Caco-2 (cell line): Measurements from ENCODE around the gene NFIX. TPM values are rescaled to one million over a fixed set of nuclear protein-coding genes. Genes with fewer than 3 reads are reported as not detected.

Source experiments
- BruUV-seq: library from RNA; stranded (reverse); fragments of 400-500 nt; replicated peaks from 2 replicates; lab custom pipeline; 2021; lab: Mats Ljungman, UMichigan
- CTCF ChIA-PET: fragments of 300-600 bp; sonication (Branson Sonifier 250); formaldehyde crosslinking; loops from one replicate; lab custom pipeline; 2022; ENCODE audit warnings: antibody characterized with exemption; lab: Charles Lee
- POLR2A ChIA-PET: fragments of 300-600 bp; sonication (Branson Sonifier 250); formaldehyde crosslinking; loops from one replicate; lab custom pipeline; 2022; ENCODE audit warnings: antibody characterized with exemption; lab: Charles Lee
- DNase-seq, 2 experiments: peaks; one replicate each; pipeline versions ENCODE4 v3.0.0 to v3.0.0-alpha.2; 2020 to 2022
- H3K27me3 ChIP-seq: replicated peaks from 2 replicates; pipeline ENCODE4 v1.6.0; 2011; ENCODE audit warnings: low read length; ENCODE audit not compliant: control insufficient read depth, insufficient read depth
- H3K36me3 ChIP-seq: 2 replicates; pipeline ENCODE4 v1.5.1; 2011; ENCODE audit warnings: low read length; ENCODE audit not compliant: control insufficient read depth, insufficient read depth
- H3K4me1 ChIP-seq: fragments of 250-450 bp; sonication (Bioruptor Pico); 2 replicates; pipeline ENCODE4 v1.5.1; 2020; ENCODE audit warnings: mild to moderate bottlenecking
- H3K4me3 ChIP-seq: 2 replicates; pipeline ENCODE4 v1.5.1; 2011; ENCODE audit warnings: low read depth, mild to moderate bottlenecking, control low read depth, low read length
- H3K9me3 ChIP-seq: fragments of 250-450 bp; sonication (Bioruptor Pico); 2 replicates; pipeline ENCODE4 v1.5.1; 2020; ENCODE audit warnings: mild to moderate bottlenecking, moderate library complexity
- H3K27ac Mint-ChIP-seq: one replicate; pipeline ENCODE4 v1.8.0; 2022; ENCODE audit warnings: mixed read lengths; ENCODE audit not compliant: unreplicated experiment
- H3K27me3 Mint-ChIP-seq: one replicate; pipeline ENCODE4 v1.8.0; 2022; ENCODE audit warnings: mixed read lengths; ENCODE audit not compliant: insufficient read depth, unreplicated experiment
- H3K36me3 Mint-ChIP-seq: one replicate; pipeline ENCODE4 v1.8.0; 2022; ENCODE audit warnings: mild to moderate bottlenecking, mixed read lengths; ENCODE audit not compliant: insufficient read depth, unreplicated experiment
- H3K4me1 Mint-ChIP-seq: one replicate; pipeline ENCODE4 v1.8.0; 2022; ENCODE audit warnings: low read depth, mixed read lengths; ENCODE audit not compliant: unreplicated experiment
- H3K4me3 Mint-ChIP-seq: one replicate; pipeline ENCODE4 v1.8.0; 2022; ENCODE audit warnings: mild to moderate bottlenecking, moderate library complexity, mixed read lengths; ENCODE audit not compliant: unreplicated experiment
- H3K9me3 Mint-ChIP-seq: one replicate; pipeline ENCODE4 v1.8.0; 2022; ENCODE audit warnings: mixed read lengths; ENCODE audit not compliant: unreplicated experiment
- CTCF ChIP-seq, 2 experiments: fragments of 200-600 bp in 1 of 2; IDR thresholded peaks; 1 replicate in 1 of 2; 2 replicates in 1 of 2; pipeline versions ENCODE4 v1.5.1 to v1.8.0; 2011 to 2022; ENCODE audit warnings: antibody characterized with exemption in 1 of 2, control low read depth in 1 of 2, inconsistent platforms in 1 of 2, low read depth in 1 of 2, low read length in 1 of 2, mild to moderate bottlenecking in 1 of 2, moderate library complexity in 1 of 2; ENCODE audit not compliant: insufficient read depth in 1 of 2, severe bottlenecking in 1 of 2, unreplicated experiment in 1 of 2
- intact Hi-C: fragments of 100-400 bp; cut with micrococcal nuclease; formaldehyde crosslinking; loops from one replicate; pipeline ENCODE4 v1.10.0; 2022; ENCODE audit not compliant: unreplicated experiment
- total RNA-seq: library from RNA; stranded (reverse); gene quantifications from 2 replicates; pipeline ENCODE4 v1.2.3, GENCODE V29; 2022

The NFIX gene
- total RNA-seq, 1 experiment from 2014 or later, result 0.82 TPM

DNA sequence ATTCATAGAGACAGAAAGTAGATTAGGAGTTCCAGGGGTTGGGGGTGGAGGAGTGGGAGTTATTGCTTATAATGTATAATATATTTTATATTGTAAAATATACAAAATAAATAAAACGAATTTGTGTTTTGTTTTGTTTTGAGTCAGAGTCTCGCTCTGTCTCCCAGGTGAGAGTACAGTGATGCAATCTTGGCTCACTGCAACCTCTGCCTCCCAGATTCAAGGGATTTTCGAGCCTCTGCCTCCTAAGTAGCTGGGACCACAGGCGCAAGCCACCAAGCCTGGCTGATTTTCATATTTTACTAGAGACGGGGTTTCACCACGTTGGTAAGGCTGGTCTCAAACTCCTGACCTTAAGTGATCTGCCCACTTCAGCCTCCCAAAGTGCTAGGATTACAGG lies 35.8 kb upstream of the NFIX start:
- BruUV-seq, result no TSS peak
- Mint-ChIP-seq H3K27me3 (peaks cover 4% of the 10 kb centered on the region), H3K9me3 (peaks cover 10% of the 10 kb centered on the region), H3K4me1 (peaks cover 7% of the 10 kb centered on the region), H3K27ac (no peak overlapping the region), H3K4me3 (no peak overlapping the region), H3K36me3 (peaks cover 33% of the 10 kb centered on the region)
- no peaks in the 10 kb centered on the region for H3K36me3 ChIP-seq
- peaks cover 9% of the 10 kb centered on the region; the same call in 1 of the 2 replicates for H3K4me1 ChIP-seq
- ChIA-PET POLR2A (no interaction called here), CTCF (no interaction called here)
- TF ChIP-seq CTCF (IDR thresholded peaks at IDR 0.05; ENCODE audit: insufficient read depth in 1 of 2, low read depth in 1 of 2, low read length in 1 of 2, severe bottlenecking in 1 of 2, unreplicated experiment in 1 of 2), result no peak
- intact Hi-C loops, result no loop called here
- DNase-seq, result no peak
- no peaks in the 10 kb centered on the region for H3K27me3 ChIP-seq
- H3K4me3 ChIP-seq, result no peak overlapping the region
- H3K9me3 ChIP-seq, result no peaks in the 10 kb centered on the region

DNA sequence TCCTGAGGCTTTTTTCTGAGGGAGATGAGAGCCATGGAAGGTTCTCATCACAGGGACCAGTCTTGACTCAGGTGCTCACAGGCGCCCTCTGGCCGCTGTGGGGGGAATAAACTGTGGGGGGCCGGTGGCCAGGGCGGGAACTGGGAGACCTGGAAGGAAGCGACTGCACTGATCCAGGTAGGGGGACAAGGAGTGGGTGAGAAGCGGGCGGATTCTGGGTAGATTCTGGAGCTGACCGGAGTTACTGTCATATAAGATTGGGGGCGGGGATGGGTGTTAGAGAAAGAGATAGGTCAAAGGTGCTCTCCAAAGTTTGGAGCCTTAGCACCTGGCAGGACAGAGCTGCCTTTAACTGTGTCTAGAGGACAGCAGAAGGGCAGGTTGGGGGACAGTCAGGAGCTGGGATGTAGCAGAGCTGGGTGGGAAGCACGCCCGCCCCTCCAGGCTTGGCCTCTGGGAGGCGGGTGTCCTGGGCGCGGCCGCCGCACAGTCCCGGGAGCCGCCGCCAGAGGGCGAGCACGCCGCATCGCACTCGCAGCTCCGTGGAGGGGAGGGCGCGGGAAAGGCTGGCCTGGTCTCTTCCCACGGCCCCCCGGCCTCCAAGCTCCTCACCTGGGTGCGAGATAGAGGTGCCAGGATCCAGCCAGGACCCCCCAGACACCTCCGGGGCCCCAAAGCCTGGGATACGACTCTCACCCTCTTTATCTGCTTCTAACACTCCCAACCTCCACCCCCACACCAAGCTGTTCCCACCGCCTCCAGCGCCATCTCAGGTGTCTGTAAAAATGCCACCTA lies 30.1 kb upstream of the NFIX start:
- Mint-ChIP-seq H3K27ac (peak overlapping the region; percentile 86), H3K4me1 (peaks cover 7% of the 10 kb centered on the region), H3K9me3 (peaks cover 4% of the 10 kb centered on the region), H3K36me3 (peaks cover 12% of the 10 kb centered on the region), H3K27me3 (peaks cover 4% of the 10 kb centered on the region), H3K4me3 (peak overlapping the region; percentile 83)
- peak overlapping the region; percentile 54 for H3K4me3 ChIP-seq
- intact Hi-C loops, result no loop called here
- ChIA-PET POLR2A (interaction anchor here (0.5 to 1.1 kb wide), 4 partner anchors 19 to 1814 kb away, joined by 3 to 5 read pairs (median 3); partner anchors contain the start of gene GCDH), CTCF (interaction anchor here (0.5 to 2.7 kb wide), 29 partner anchors 9 to 313 kb away, joined by 3 to 58 read pairs (median 3); partner anchors contain the start of genes GADD45GIP1, HOOK2 and NACC1)
- no TSS peak for BruUV-seq
- H3K36me3 ChIP-seq, result no peaks in the 10 kb centered on the region
- H3K27me3 ChIP-seq, result no peaks in the 10 kb centered on the region
- TF ChIP-seq CTCF (IDR thresholded peaks at IDR 0.05; ENCODE audit: insufficient read depth in 1 of 2, low read depth in 1 of 2, low read length in 1 of 2, severe bottlenecking in 1 of 2, unreplicated experiment in 1 of 2), result peak; percentile 68 to 92
- H3K4me1 ChIP-seq, result no peaks in the 10 kb centered on the region
- DNase-seq, result peak; percentile 86 to 90
- no peaks in the 10 kb centered on the region for H3K9me3 ChIP-seq

- Histone ChIP-seq H3K4me1 (no peaks in the 10 kb centered on the region), H3K36me3 (no peaks in the 10 kb centered on the region), H3K9me3 (no peaks in the 10 kb centered on the region), H3K4me3 (no peak overlapping the region), H3K27me3 (no peaks in the 10 kb centered on the region)
- Mint-ChIP-seq H3K36me3 (peaks cover 12% of the 10 kb centered on the region), H3K9me3 (no peaks in the 10 kb centered on the region), H3K4me1 (peaks cover 7% of the 10 kb centered on the region), H3K4me3 (peak overlapping the region; percentile 83), H3K27ac (peak overlapping the region; percentile 86), H3K27me3 (peaks cover 4% of the 10 kb centered on the region)
- no peak for TF ChIP-seq CTCF (IDR thresholded peaks at IDR 0.05; ENCODE audit: insufficient read depth in 1 of 2, low read depth in 1 of 2, low read length in 1 of 2, severe bottlenecking in 1 of 2, unreplicated experiment in 1 of 2)
- DNase-seq, result no peak
- CTCF ChIA-PET, result interaction anchor here (0.6 to 2.7 kb wide), 25 partner anchors 9 to 191 kb away, joined by 3 to 58 read pairs (median 4); partner anchors contain the start of genes GADD45GIP1, HOOK2 and NACC1
- no TSS peak for BruUV-seq
- POLR2A ChIA-PET, result interaction anchor here (0.5 to 1.1 kb wide), 4 partner anchors 19 to 1815 kb away, joined by 3 to 5 read pairs (median 3); partner anchors contain the start of gene GCDH
- intact Hi-C loops, result no loop called here
Measured at GRCh38 chr19:12965812-12966135, 29.5 kb upstream of the NFIX start.
